ENCODE data around the gene SFTPA2.
A peak's percentile ranks its signal among the peaks of the same experiment; 100 is the strongest.
"Not testable (repeated sequence)": the region's sequence is repeated elsewhere in the genome, so short reads cannot be mapped to it uniquely, and the experiment has no call there.

Gene SFTPA2

GRCh38 chr10:79560160-79560709 lies at the start of gene SFTPA2:
Gene SFTPA2 (minus strand): TSS chr10:79560407. CDS start chr10:79559483, 924 bp downstream.
- DNase-seq (ENCODE audit: low read depth in 2 of 2), result no peak

- DNase-seq (ENCODE audit: low read depth in 2 of 2), result peak in 1 of 2 experiments; percentile 33
Measured at GRCh38 chr10:79608505-79609375, 48.5 kb upstream of the SFTPA2 start.

- DNase-seq (ENCODE audit: low read depth in 2 of 2), result no peak
Measured at GRCh38 chr10:79605308-79605707, 45.1 kb upstream of the SFTPA2 start.

- no peak for DNase-seq (ENCODE audit: low read depth in 2 of 2)
Measured at GRCh38 chr10:79604294-79604693, 44.1 kb upstream of the SFTPA2 start.

- no peak for DNase-seq (ENCODE audit: low read depth in 2 of 2)
Measured at GRCh38 chr10:79602953-79603352, 42.7 kb upstream of the SFTPA2 start.

GRCh38 chr10:79601939-79602338 lies 41.7 kb upstream of the SFTPA2 start:
- DNase-seq (ENCODE audit: low read depth in 2 of 2), result no peak

GRCh38 chr10:79599644-79600043 lies 39.4 kb upstream of the SFTPA2 start:
- not testable (repeated sequence) for DNase-seq (ENCODE audit: low read depth in 2 of 2)

GRCh38 chr10:79595510-79595909 lies 35.3 kb upstream of the SFTPA2 start:
- DNase-seq (ENCODE audit: low read depth in 2 of 2), result no peak

GRCh38 chr10:79594565-79594964 lies 34.4 kb upstream of the SFTPA2 start:
- not testable (repeated sequence) for DNase-seq (ENCODE audit: low read depth in 2 of 2)

GRCh38 chr10:79593377-79593776 lies 33.2 kb upstream of the SFTPA2 start:
- DNase-seq (ENCODE audit: low read depth in 2 of 2), result no peak

GRCh38 chr10:79588800-79589199 lies 28.6 kb upstream of the SFTPA2 start:
- DNase-seq (ENCODE audit: low read depth in 2 of 2), result no peak

- DNase-seq (ENCODE audit: low read depth in 2 of 2), result no peak
Measured at GRCh38 chr10:79586933-79587332, 26.7 kb upstream of the SFTPA2 start.

- no peak for DNase-seq (ENCODE audit: low read depth in 2 of 2)
Measured at GRCh38 chr10:79585870-79586527, 25.8 kb upstream of the SFTPA2 start.

GRCh38 chr10:79583488-79584024 lies 23.3 kb upstream of the SFTPA2 start:
- no peak for DNase-seq (ENCODE audit: low read depth in 2 of 2)

GRCh38 chr10:79582954-79583353 lies 22.7 kb upstream of the SFTPA2 start:
- DNase-seq (ENCODE audit: low read depth in 2 of 2), result not testable (repeated sequence)

- no peak for DNase-seq (ENCODE audit: low read depth in 2 of 2)
Measured at GRCh38 chr10:79582096-79582495, 21.9 kb upstream of the SFTPA2 start.

GRCh38 chr10:79581044-79581443 lies 20.8 kb upstream of the SFTPA2 start:
- DNase-seq (ENCODE audit: low read depth in 2 of 2), result no peak

GRCh38 chr10:79579361-79579760 lies 19.2 kb upstream of the SFTPA2 start:
- no peak for DNase-seq (ENCODE audit: low read depth in 2 of 2)

- not testable (repeated sequence) for DNase-seq (ENCODE audit: low read depth in 2 of 2)
Measured at GRCh38 chr10:79570624-79571023, 10.4 kb upstream of the SFTPA2 start.

- no peak for DNase-seq (ENCODE audit: low read depth in 2 of 2)
Measured at GRCh38 chr10:79563426-79563825, 3.2 kb upstream of the SFTPA2 start.

- DNase-seq (ENCODE audit: low read depth in 2 of 2), result peak; percentile 33 to 57
Measured at GRCh38 chr10:79562135-79562756, 2.0 kb upstream of the SFTPA2 start.

- DNase-seq (ENCODE audit: low read depth in 2 of 2), result no peak
Measured at GRCh38 chr10:79561257-79561656, 1.1 kb upstream of the SFTPA2 start.

Data from stimulated activated CD4-positive, alpha-beta T cell treated with anti-CD3 and anti-CD28 coated beads, Interleukin-12 subunit alpha, Interleukin-12 subunit beta, amount 100 ng/mL, for 24 hours (primary cell).